Sigmoid colon (tissue), 7 donors: ENCODE data around the gene ATXN1. TPM values are rescaled to one million over a fixed set of nuclear protein-coding genes. Genes with fewer than 3 reads are reported as not detected.

Source experiments
- DNase-seq: peaks from one replicate; pipeline ENCODE4 v3.0.0-alpha.2; 2019
- H3K27ac ChIP-seq, 4 donors: fragments of 200-600 bp; sonication (generic); one replicate each; pipeline ENCODE4 v1.5.1; 2016 to 2019; ENCODE audit warnings: mild to moderate bottlenecking in 1 of 4
- H3K27me3 ChIP-seq, 3 donors: fragments of 200-600 bp; sonication (generic); one replicate each; pipeline ENCODE4 v1.5.1; 2019; ENCODE audit warnings: mild to moderate bottlenecking in 1 of 3
- H3K36me3 ChIP-seq, 4 donors: fragments of 200-600 bp; sonication (generic); one replicate each; pipeline ENCODE4 v1.5.1; 2016 to 2019
- H3K4me1 ChIP-seq, 4 donors: fragments of 200-600 bp; sonication (generic); one replicate each; pipeline ENCODE4 v1.5.1; 2017 to 2019
- H3K4me3 ChIP-seq, 4 donors: fragments of 200-600 bp; sonication (generic); one replicate each; pipeline ENCODE4 v1.5.1; 2017 to 2019; ENCODE audit warnings: mild to moderate bottlenecking in 2 of 4, moderate library complexity in 1 of 4
- H3K9me3 ChIP-seq, 4 donors: fragments of 200-600 bp in 3 of 4; sonication (generic) in 3 of 4; one replicate each; pipeline versions ENCODE4 v1.5.1 to v1.6.1; 2013 to 2019
- CTCF ChIP-seq, 4 experiments: fragments of 450-650 bp in 3 of 4; fragments of 200-600 bp in 1 of 4; IDR thresholded peaks; one replicate each; pipeline ENCODE4 v1.5.1; 2016 to 2019; ENCODE audit warnings: antibody characterized with exemption in 4 of 4, mild to moderate bottlenecking in 3 of 4, moderate library complexity in 2 of 4
- EP300 ChIP-seq, 4 donors: sonication (generic); formaldehyde crosslinking; IDR thresholded peaks; one replicate each; pipeline ENCODE4 v1.6.1; 2017; ENCODE audit warnings: antibody characterized with exemption in 4 of 4
- POLR2A ChIP-seq, 2 donors: fragments of 450-650 bp; IDR thresholded peaks; one replicate each; pipeline ENCODE4 v1.6.1; 2016; ENCODE audit warnings: antibody characterized with exemption in 2 of 2, mild to moderate bottlenecking in 2 of 2, moderate library complexity in 2 of 2
- POLR2AphosphoS5 ChIP-seq, 4 donors: sonication (generic); formaldehyde crosslinking; IDR thresholded peaks; one replicate each; pipeline ENCODE4 v1.6.1; 2017; ENCODE audit warnings: antibody characterized with exemption in 4 of 4
- WGBS, 2 donors: extraction: QIAGEN DNeasy Blood & Tissue Kit; methylation state at CpG; one replicate each; pipeline ENCODE4 v1.1.7; 2013; 5-methylcytosine and 5-hydroxymethylcytosine counted together
- intact Hi-C: fragments of 100-400 bp; cut with DNase I; formaldehyde crosslinking; loops from one replicate; pipeline ENCODE4 v1.15.1; 2023
- polyA plus RNA-seq, 3 donors: library from polyadenylated mRNA; stranded (reverse); fragments of 200-250 nt; gene quantifications; one replicate each; pipeline ENCODE4 v1.2.3, GENCODE V29; 2013
- total RNA-seq, 4 donors: library from RNA; depleted of rRNA; stranded (reverse); fragments of >200 nt; gene quantifications; one replicate each; pipeline ENCODE4 v1.1.0, GENCODE V29; 2016
- donor health status: healthy with polysubstance abuse.
- donor health status: Bipolar disorder and iron deficiency.
- donor health status: healthy.

ATXN1 gene
- total and polyA plus RNA-seq, 7 donors, result 4.8 to 95.3 (median 37.7) TPM

DNA sequence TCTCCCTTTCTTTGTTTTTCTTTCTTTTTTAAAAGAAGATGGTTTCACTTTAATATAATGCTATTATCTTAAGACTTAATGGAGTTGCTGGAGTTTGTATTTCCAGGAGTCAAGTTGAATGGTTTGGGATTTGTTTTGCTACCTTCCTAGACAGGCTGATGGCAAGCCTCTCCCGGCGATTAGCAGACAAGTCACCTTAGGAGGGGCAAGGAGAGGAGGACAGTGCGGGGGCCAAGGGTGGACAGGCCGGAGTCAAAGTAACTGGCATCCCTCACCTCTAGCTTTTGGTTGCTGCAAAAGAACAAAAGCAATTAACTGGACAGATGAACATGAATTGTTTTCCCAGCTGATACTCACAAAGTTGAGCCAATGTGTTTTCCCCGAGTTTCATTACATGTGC is 465.8 kb downstream of the ATXN1 start:
- peaks cover 0 to 29% (median 2%) of the 10 kb centered on the region in 4 donors for H3K36me3 ChIP-seq
- WGBS, 2 donors, result 93 to 95% methylated on average over 5 of the region's 5 CpGs
- no peaks in the 10 kb centered on the region for H3K4me1 ChIP-seq
- H3K27me3 ChIP-seq, result no peaks in the 10 kb centered on the region
- H3K4me3 ChIP-seq, result no peak overlapping the region
- intact Hi-C loops, result no loop called here
- DNase-seq, result no peak
- H3K9me3 ChIP-seq, result no peaks in the 10 kb centered on the region
- H3K27ac ChIP-seq, result no peak overlapping the region
- TF ChIP-seq POLR2AphosphoS5 (IDR thresholded peaks at IDR 0.05) (no peak), EP300 (IDR thresholded peaks at IDR 0.05) (no peak), POLR2A (IDR thresholded peaks at IDR 0.05) (no peak), CTCF (IDR thresholded peaks at IDR 0.05) (no peak)

- intact Hi-C loops, result no loop called here
- no peaks in the 10 kb centered on the region for H3K27me3 ChIP-seq
- DNase-seq, result no peak
- no peak overlapping the region for H3K27ac ChIP-seq
- TF ChIP-seq CTCF (IDR thresholded peaks at IDR 0.05), result no peak
- TF ChIP-seq POLR2A (IDR thresholded peaks at IDR 0.05), result no peak
- TF ChIP-seq EP300 (IDR thresholded peaks at IDR 0.05), result no peak
- WGBS, 2 donors, result 93 to 94% methylated on average over 15 of the region's 15 CpGs
- H3K36me3 ChIP-seq, result peaks cover 0 to 31% (median 2%) of the 10 kb centered on the region in 4 donors
- H3K4me1 ChIP-seq, result no peaks in the 10 kb centered on the region
- no peak overlapping the region for H3K4me3 ChIP-seq
- no peaks in the 10 kb centered on the region for H3K9me3 ChIP-seq
These were observed 466.2 kb downstream of the ATXN1 start for GRCh38 chr6:16295060-16295459.

- Histone ChIP-seq H3K4me3 (no peak overlapping the region), H3K27ac (no peak overlapping the region), H3K4me1 (no peaks in the 10 kb centered on the region), H3K36me3 (peaks cover 0 to 31% (median 2%) of the 10 kb centered on the region in 4 donors), H3K27me3 (no peaks in the 10 kb centered on the region), H3K9me3 (no peaks in the 10 kb centered on the region)
- intact Hi-C loops, result no loop called here
- WGBS, 2 donors, result 91 to 93% methylated on average over 10 of the region's 10 CpGs
- no peak for DNase-seq
- TF ChIP-seq POLR2A (IDR thresholded peaks at IDR 0.05) (no peak), EP300 (IDR thresholded peaks at IDR 0.05) (no peak), POLR2AphosphoS5 (IDR thresholded peaks at IDR 0.05) (no peak), CTCF (IDR thresholded peaks at IDR 0.05) (no peak)
These were observed 466.9 kb downstream of the ATXN1 start for GRCh38 chr6:16294371-16294770.

DNA sequence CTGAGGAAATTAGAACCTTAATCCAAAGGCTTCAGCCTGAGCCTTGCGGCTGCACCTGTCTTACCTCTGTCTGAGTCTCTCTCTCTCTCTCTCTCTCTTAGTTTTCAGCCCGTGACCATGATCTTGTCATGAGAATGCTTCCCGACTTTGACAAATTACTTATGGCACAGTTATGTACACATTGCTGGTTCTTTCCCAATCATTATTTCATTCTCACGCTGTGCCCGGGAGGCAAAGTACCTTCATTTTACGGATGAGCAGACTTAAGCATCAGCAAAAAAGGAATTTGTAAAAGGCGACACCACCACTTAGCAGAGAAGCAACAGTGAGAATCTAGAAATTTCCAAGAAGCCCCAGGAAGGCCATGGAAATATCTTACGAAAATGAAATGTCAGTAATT is 468.3 kb downstream of the ATXN1 start:
- no peaks in the 10 kb centered on the region for H3K4me1 ChIP-seq
- no peaks in the 10 kb centered on the region for H3K9me3 ChIP-seq
- H3K36me3 ChIP-seq, result peaks cover 0 to 21% (median 2%) of the 10 kb centered on the region in 4 donors
- no peak for DNase-seq
- no peaks in the 10 kb centered on the region for H3K27me3 ChIP-seq
- no peak overlapping the region for H3K27ac ChIP-seq
- TF ChIP-seq CTCF (IDR thresholded peaks at IDR 0.05) (no peak), POLR2A (IDR thresholded peaks at IDR 0.05) (no peak), POLR2AphosphoS5 (IDR thresholded peaks at IDR 0.05) (no peak)
- 85 to 89% methylated on average over 8 of the region's 8 CpGs for WGBS, 2 donors
- no peak overlapping the region for H3K4me3 ChIP-seq
- intact Hi-C loops, result no loop called here

GRCh38 chr6:16292432-16292831 is 468.8 kb downstream of the ATXN1 start:
- no peak for TF ChIP-seq CTCF (IDR thresholded peaks at IDR 0.05)
- no peak for TF ChIP-seq POLR2AphosphoS5 (IDR thresholded peaks at IDR 0.05)
- no peak for TF ChIP-seq EP300 (IDR thresholded peaks at IDR 0.05)
- TF ChIP-seq POLR2A (IDR thresholded peaks at IDR 0.05), result no peak
- Histone ChIP-seq H3K27ac (no peak overlapping the region), H3K27me3 (no peaks in the 10 kb centered on the region), H3K4me3 (no peak overlapping the region), H3K4me1 (no peaks in the 10 kb centered on the region), H3K36me3 (peaks cover 0 to 17% (median 2%) of the 10 kb centered on the region in 4 donors), H3K9me3 (no peaks in the 10 kb centered on the region)
- DNase-seq, result no peak
- intact Hi-C loops, result no loop called here
- 87 to 90% methylated on average over 5 of the region's 5 CpGs for WGBS, 2 donors
